ENCODE data around the gene CACNA1H.

Gene CACNA1H
- 4.1 to 10.5 (median 5.4) reads per million in 4 experiments for total RNA-seq

DNA sequence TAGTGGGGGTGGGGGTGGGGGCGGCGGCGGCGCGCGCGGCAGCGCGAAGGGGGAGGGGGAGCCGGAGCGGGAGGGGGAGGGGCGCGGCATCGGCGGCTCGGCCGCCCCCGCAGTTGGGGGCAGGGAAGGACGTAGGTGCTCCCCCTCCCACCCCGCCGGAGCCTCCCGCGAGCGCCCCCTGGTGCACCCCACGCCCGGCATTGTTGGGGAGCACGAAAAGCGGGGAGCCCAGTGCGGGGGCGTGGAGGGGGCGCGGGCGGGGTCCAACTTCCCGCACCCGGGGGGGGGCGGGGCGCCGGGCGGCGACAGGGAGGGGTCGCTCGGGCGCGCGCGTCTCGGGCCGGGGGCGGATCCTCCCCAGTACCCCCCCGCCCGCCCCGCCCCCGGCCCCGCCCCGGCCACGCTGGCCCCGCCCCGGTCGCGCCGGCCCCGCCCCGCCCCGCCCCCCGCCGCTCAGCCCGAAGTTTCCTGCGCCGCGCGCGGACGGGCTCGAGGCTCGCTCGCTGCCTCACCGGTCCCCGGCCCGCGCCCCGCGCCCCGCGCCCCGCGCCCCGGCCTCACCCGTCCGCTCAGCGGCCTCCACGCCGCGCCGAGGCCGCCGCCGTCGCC, at the start of gene CACNA1H:
Gene CACNA1H (plus strand): TSS at position 456 of the 609 bp plus-strand sequence. CDS start 632 bp downstream, outside the sequence.
- DNase-seq = peak; percentile 52

GRCh38 chr16:1103636-1103980, 49.3 kb upstream of the CACNA1H start:
- no peak for DNase-seq

DNA sequence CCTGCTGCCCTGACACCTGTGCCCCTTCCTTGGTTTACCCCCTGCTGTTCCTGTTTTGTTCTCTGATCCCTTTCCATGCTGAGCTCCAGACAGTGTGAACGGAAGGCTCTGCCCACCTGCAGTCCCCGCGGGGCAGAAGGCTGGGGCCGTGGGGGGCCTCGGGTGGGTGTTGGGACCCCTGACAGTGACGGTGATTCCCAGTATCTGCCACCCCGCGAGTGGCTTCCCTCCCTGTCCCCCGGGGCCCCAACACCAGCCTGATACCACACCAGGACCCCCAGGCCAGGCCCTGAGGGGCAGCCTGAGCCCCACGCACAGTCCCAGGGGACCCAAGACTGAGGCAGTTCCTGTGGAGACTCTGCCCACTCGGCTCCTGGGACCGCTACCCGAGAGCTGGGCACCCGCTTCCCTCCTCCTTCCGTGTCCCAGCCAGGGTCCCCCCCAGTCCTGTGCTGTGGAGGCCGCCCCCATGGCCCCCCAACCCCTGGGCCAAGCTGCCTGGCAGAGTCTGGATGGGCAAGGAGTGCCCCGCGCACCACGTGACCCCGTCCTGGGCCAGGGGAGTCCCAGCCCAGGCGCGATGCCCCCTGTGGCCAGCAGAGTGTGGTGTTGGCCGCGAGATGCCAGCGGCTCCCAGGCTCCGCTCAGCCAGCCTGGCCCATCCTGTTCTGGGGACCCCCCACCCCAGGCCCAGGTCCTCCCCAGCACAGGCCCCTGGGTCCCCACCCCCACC, 46.9 kb upstream of the CACNA1H start:
- peak; percentile 31 for DNase-seq

DNA sequence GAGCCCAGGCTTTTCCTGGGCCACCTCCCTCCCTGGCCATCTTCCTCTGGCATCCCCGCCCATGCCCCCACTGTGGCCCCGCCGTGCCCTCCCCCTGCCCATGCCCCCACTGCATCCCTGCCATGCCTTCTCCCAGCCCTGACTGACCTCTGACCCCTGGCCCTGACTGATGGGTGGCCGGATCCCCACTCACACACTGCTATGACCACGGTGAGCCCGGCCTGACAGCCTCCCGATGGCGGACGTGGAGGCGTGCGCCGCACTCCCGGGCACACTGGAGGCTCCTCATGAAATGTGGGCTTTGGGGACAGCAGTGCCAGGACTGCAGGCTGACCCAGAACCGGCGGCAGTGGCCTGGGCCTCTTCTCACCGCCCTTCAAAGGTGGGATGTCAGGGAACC, 46.2 kb upstream of the CACNA1H start:
- DNase-seq = no peak

DNA sequence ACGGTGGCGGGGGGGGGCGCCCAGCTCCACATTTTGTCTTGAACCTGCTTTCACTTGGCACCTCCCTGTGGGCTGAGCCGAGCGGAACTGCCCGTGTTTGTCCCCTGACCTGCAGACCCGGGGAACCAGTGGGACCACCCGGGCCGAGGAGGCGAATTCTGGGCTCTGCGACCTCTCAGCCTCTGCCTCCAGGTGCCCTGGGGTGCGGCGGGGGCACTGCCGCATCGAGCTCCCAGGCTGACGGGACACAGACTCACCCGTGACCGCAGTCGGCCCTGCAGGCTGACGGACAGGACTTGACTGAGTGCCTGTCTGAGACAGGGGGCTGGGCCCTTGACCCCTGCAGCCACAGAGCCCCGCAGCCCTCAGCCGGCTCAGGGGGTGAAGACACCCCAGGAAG, 45.8 kb upstream of the CACNA1H start:
- no peak for DNase-seq

DNA sequence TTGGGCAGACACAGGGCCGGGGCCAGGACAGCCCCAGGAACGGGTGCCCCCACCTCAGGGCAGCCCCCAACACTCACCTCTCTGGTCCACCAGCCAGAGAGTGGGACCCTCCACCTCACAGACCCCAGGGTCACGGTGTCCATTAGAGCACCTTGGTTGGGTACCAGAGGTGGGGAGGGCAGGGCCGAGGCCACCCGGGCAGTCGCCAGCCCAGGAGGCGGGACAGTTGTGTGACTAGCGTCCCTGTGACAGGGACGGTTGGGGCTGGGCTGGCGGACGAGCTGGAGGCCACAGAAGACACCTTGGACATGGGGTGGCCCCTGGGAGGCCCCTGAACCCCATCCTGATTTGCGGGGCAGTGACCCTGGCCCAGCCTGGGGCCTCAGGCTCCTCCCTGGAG, 45.2 kb upstream of the CACNA1H start:
- no peak for DNase-seq

DNA sequence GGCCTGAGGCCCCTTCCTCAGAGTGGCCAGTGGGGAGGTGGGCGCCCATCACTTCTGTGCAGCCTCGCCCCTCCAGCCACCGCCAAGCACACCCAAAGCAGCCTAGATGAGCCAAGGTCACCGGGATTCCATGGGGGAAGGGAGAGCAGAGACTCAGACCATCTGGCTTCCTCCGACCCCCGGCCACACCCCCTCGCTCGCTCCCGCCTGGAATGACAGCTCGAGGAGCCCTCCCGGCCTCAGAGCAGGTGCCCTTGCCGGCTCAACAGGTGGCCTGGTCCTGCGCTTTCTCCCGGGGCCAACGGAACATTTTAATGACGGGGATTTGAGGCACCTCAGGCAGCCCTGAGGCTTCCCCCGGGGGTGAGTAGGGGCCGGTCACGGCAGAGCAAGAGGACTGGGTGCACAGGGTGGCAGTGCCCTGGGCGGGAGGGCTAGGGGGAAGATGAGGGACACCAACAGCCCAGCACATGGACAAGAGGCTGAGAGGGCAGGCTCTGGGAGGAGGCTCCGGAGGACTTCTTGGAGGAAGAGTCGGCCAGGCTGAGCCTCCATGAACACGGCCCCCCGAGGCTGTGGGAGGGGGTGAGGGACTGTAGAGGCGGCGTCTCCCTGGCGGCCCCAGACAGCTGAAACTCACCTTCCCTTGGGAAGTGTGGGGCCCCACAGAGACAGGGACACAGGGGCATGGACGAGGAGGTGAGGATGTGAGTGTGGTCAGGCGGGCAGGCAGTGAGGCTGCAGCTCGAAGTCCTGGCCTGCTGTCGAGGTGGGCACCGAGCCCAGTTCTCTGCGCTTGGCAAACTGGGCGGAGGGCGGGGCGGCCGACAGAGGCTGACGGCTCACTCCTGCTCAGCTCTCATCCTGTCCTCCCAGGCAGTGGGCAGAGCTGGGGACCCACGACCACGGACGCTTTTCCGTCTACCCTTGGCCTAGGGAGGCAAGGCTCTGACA, 44.3 kb upstream of the CACNA1H start:
- DNase-seq = no peak

DNA sequence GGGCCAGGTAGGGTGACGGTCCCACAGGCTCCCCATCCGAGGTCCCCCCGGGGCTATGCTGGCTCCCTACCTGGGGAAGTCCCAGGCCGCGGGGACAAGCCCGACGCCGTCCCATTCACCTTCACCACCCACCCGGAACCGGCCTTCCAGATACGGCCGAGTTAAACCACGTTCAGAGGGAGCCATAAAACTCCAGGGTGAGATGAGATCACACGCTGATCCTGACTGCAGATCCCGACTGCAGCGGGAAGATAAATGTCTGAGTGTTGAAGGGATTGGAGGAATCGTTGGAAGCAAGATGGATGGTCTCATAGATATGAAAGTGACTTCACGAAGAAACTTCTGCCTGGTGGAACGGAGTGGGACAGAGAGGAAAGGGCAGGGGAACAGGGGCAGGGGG, 43.3 kb upstream of the CACNA1H start:
- no peak for DNase-seq

- DNase-seq = no peak
Measured at GRCh38 chr16:1112506-1113184, 40.3 kb upstream of the CACNA1H start.

DNA sequence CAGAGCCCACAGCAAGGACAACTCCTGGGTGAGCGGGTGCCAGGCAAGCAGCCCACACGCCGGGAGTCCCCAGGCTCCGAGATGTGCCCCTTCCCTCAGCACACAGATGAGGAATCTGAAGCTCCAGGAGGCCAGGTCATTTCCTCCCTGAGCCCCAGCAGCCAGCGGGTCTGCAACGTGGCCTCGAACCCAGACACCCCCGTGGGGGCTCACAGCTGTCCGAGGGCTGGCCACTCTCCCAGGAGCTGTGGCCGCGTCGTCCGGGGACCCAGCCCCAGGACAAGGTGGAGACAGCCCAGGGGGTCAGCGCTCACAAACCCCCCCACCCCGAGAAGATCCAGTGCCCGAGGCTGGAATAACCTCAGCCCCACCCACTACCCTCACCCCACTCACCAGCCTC, 39.4 kb upstream of the CACNA1H start:
- no peak for DNase-seq

DNA sequence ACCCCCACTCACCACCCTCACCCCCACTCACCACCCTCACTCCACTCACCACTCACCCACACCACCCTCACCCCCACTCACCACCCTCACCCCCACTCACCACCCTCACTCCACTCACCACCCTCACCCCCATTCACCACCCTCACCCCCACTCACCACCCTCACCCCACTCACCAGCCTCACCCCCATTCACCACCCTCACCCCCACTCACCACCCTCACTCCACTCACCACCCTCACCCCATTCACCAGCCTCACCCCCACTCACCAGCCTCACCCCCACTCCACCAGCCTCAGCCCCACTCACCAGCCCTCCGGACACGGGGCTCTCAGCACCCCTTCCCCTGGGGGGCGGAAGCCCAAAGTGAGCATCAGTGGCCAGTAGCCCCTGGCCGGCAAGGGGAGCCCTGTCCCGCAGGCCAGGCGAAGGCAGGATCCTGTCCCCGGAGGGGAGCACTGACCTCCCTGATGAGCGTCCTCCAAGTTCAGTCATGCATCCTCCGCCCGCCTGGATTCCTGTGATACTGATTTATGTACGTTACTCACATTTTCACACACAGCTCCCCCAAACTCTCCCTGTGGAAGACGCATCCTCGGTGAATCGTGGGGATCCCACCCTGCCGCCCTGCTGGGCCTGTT, 38.9 kb upstream of the CACNA1H start:
- no peak for DNase-seq

GRCh38 chr16:1116693-1117077, 36.2 kb upstream of the CACNA1H start:
- no peak for DNase-seq

- no peak for DNase-seq
Measured at GRCh38 chr16:1117176-1117900, 35.6 kb upstream of the CACNA1H start.

GRCh38 chr16:1117926-1118325, 35.0 kb upstream of the CACNA1H start:
- DNase-seq = no peak

DNA sequence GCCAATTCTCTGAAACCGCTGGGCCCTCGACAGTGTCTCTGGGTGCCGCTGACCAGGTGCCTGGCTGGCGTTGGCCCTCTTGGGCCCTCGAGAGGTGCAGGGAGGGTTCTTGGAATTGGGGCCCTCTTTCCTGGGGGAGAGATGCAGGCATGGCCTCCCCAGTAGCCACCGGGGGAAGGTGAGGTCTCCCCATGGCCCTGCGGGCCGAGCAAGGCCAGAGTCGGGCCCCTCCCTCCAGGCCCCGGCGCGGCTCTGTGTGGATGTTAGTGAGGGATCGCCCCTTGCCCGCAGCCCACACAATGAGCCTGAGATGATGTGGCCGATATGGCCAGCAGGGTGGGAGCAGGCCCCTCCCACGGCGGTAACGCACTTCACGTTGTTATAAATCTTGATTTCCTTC, 33.8 kb upstream of the CACNA1H start:
- no peak for DNase-seq

- no peak for DNase-seq
Measured at GRCh38 chr16:1119766-1120576, 32.9 kb upstream of the CACNA1H start.

GRCh38 chr16:1120577-1120941, 32.3 kb upstream of the CACNA1H start:
- no peak for DNase-seq

GRCh38 chr16:1121009-1121408, 31.9 kb upstream of the CACNA1H start:
- DNase-seq = no peak

GRCh38 chr16:1121601-1122397, 31.1 kb upstream of the CACNA1H start:
- DNase-seq = no peak

GRCh38 chr16:1122398-1122765, 30.5 kb upstream of the CACNA1H start:
- DNase-seq = no peak
